GM18505 (cell line): Measurements from ENCODE around the gene ANKRD13A.
"Not testable (repeated sequence)": the region's sequence is repeated elsewhere in the genome, so short reads cannot be mapped to it uniquely, and the experiment has no call there.

ENCODE experiments used
- ATAC-seq: cut with Tn5 transposase; IDR thresholded peaks from one replicate; pipeline ENCODE4 v1.9.1; 2021; ENCODE audit not compliant: unreplicated experiment
- POLR2A ChIP-seq: IDR thresholded peaks from 4 replicates; pipeline ENCODE4 v1.6.1; 2011; ENCODE audit warnings: borderline replicate concordance; ENCODE audit not compliant: insufficient read depth, insufficient read length; ENCODE audit errors: extremely low read depth

ANKRD13A gene

GRCh38 chr12:110058875-110059615 lies 59.8 kb downstream of the ANKRD13A start:
- ATAC-seq: no peak

GRCh38 chr12:110059651-110060000 lies 60.4 kb downstream of the ANKRD13A start:
- no peak for TF ChIP-seq POLR2A

More at GRCh38 chr12:110058875-110059615, 59.8 kb downstream of the ANKRD13A start:
- no peak for TF ChIP-seq POLR2A

GRCh38 chr12:110062241-110062640 lies 63.0 kb downstream of the ANKRD13A start:
- no peak for TF ChIP-seq POLR2A
- no peak for ATAC-seq

More at GRCh38 chr12:110059651-110060000, 60.4 kb downstream of the ANKRD13A start:
- no peak for ATAC-seq

GRCh38 chr12:110065540-110065939 lies 66.3 kb downstream of the ANKRD13A start:
- no peak for ATAC-seq

GRCh38 chr12:110067531-110067930 lies 68.3 kb downstream of the ANKRD13A start:
- TF ChIP-seq POLR2A: no peak

More at GRCh38 chr12:110065540-110065939, 66.3 kb downstream of the ANKRD13A start:
- TF ChIP-seq POLR2A: no peak

GRCh38 chr12:110068115-110068514 lies 68.9 kb downstream of the ANKRD13A start:
- ATAC-seq: not testable (repeated sequence)

More at GRCh38 chr12:110067531-110067930, 68.3 kb downstream of the ANKRD13A start:
- no peak for ATAC-seq

- no peak for TF ChIP-seq POLR2A
- ATAC-seq: no peak
These were observed 69.4 kb downstream of the ANKRD13A start for GRCh38 chr12:110068654-110069053.

- TF ChIP-seq POLR2A: no peak
- ATAC-seq: no peak
These were observed 72.3 kb downstream of the ANKRD13A start for GRCh38 chr12:110071504-110071903.

GRCh38 chr12:110071967-110072366 lies 72.7 kb downstream of the ANKRD13A start:
- TF ChIP-seq POLR2A: no peak
- no peak for ATAC-seq

- not testable (repeated sequence) for ATAC-seq
These were observed 73.4 kb downstream of the ANKRD13A start for GRCh38 chr12:110072636-110073035.

- no peak for ATAC-seq
- TF ChIP-seq POLR2A: no peak
These were observed 74.0 kb downstream of the ANKRD13A start for GRCh38 chr12:110073049-110073831.

GRCh38 chr12:110074089-110074488 lies 74.9 kb downstream of the ANKRD13A start:
- ATAC-seq: no peak
- TF ChIP-seq POLR2A: no peak

- TF ChIP-seq POLR2A: no peak
- no peak for ATAC-seq
These were observed 76.7 kb downstream of the ANKRD13A start for GRCh38 chr12:110075880-110076279.

- no peak for ATAC-seq
- TF ChIP-seq POLR2A: no peak
These were observed 78.6 kb downstream of the ANKRD13A start for GRCh38 chr12:110077800-110078199.
